ENCODE data around the gene PARD3B.

The PARD3B gene

DNA sequence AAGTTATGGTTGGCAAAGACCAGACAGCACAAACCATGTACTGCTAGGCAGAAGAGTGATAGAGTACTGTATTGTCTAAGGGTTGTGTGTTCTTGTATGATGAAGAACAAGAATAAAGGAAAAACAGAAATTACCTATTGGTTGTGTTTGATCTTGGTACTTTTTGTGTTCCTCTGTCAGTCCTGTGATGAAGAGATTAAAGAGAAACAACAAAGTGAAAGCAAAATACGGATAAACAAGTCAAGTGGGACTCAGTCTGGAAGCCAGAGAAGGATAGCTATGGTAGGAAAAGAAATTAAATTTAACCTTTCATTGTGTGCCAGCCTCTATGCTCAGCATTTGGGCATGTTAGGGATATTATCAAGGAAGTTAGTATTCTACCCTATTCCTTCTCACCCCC is 413.1 kb downstream of the PARD3B start:
- DNase-seq (ENCODE audit: low read depth) = no peak

DNA sequence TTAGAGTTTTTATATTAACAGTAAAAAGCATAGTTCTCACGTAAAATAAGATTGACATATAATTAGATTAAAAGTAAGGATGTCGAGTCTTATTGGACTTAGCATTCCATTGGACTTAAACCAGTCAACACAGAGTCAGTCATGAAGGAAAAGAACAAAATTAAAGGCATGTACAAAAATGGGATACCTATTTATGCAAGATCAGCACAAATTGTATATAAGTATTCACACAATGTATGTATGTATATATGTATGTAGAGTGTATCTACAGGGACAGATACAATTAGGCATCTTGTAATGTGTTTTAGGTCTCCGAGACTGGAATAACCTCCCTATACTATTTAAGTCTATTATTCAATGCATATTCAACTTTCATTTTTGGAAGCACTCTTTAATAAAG is 419.1 kb downstream of the PARD3B start:
- no peak for DNase-seq (ENCODE audit: low read depth)

DNA sequence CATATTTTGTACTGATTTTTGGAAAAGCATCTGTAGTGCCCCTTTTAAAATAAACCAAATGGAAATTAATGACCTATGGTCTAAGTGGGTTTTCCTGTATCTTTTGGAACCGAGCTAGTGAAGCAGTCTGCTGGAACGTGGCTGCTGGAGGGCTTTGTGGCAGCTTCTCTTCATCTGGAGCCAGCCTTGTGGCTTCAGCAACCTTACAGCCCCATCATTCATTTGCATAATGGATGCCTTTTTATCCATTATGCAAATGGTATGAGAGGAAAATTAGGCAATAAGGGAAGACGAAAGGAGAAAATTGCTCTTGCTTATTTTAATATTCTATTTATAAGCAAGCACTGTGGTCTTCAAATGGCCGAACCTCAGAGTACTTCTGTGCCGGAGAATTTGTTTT is 421.0 kb downstream of the PARD3B start:
- no peak for DNase-seq (ENCODE audit: low read depth)

DNA sequence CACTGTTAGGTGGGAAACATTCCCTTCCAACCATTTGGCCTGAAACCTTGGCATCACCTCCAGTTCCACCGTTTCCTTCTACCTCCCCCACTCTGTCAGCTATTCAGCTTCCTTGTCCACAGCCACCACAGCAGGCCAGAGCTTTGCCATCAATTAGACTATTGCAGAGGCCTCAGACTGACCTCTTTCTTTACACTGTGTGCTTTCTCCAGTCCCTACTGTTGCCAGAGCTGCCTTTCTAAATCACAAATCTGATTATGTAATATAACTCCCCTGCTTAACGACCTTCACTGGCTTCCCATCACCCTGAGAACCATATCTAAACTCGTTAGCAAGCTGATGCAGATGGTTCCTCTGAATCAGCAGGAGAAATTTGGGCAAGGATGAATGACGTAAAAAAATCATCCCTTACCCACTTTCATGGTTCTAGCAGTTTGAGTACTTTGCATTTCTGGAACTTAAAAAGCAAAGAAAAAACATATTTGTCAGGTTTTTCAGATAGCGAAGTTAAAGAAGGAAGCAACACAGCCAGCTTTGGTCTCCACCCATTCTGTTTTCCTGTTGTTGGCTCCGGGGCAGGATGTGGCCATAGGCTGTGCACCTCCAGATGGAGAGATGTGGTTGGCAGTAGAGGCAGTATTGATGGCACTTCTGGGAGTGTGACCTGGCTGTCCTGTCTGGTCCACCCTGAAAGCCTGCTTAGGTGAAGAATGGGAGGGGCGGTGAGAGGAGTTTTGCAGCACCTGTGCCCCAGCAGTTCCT is 422.1 kb downstream of the PARD3B start:
- no peak for DNase-seq (ENCODE audit: low read depth)

DNA sequence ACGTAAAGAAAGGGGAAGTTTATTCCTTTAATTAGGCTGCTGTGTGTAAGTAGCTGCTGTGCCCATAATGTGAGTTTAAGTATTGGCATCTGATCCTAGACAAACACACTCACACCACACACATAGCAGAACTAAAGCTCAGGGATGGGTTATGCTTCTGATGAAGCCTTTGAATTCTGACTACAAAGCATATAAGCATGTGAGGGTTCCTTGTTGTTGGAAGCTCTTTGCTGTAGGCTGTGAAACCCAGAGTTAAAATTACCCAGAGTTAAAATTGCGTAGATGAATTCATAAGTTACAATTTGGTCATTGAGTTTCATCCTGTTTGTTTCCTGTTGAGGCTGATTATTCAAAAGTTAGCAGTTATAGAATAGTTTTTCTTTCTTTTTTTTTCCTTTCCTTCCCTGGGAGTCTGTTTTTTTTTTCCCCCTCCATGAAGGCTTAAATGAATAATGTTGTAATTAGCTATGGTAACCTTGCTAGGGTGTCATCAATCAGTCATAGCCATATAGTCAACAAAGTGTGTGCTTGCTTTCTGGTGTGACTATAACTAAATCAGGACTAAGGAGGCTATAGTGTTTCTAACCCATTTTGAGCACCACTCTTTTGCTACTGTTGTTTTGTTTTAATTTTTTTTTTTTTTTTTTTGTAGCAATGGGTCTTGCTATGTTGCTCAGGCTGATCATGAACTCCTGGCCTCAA is 426.1 kb downstream of the PARD3B start:
- no peak for DNase-seq (ENCODE audit: low read depth)

DNA sequence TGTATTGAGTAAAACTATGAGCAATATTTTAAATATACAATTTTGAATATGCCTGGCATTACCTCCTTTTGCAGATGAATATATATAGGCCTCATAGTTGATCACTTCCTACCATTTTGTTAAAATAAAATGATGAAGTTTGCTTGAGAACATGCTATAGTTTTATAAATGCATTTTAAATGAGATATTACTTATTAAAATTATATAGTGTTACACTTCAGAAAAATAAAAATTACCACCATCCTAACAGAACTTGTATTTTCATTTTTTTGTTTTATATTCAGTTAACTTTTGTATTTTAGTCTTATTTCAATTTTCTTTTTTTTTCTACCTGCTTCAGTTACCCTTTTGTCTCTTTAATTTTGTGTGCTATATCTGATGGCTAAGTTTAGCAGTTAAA is 426.9 kb downstream of the PARD3B start:
- no peak for DNase-seq (ENCODE audit: low read depth)

DNA sequence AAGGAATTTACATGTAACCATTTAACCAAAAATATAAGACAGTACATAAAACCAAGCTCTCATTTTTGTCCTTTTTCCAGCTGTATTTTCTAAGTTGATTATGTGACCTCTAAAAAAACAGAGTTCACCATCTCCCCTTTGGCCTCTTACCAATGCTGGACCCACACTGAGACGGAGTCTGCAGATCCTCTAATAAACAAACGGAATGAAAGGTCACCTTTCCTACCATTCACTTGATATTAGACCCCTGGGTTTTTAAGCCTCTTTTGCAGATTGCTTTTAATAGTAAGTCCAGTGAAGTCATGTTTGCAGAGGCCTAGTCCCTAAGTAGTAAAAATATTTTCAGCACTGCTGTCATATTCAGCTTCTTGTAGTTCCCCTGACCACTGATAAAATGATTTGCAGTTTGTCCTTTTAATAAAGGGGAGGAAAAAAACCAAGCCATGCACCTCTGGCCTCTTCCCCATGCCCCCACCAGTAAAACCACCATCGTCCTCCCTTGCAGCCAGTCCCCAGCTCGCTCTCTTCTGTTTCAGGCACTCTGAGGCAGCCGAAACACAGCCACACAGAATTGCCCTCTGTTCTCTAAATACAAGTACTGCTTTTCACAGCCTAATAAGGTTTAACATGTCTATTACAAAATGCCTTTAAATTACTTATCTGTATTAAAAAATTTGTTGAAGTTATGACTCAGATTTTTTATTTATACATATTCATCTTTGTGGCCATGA is 427.5 kb downstream of the PARD3B start:
- no peak for DNase-seq (ENCODE audit: low read depth)

DNA sequence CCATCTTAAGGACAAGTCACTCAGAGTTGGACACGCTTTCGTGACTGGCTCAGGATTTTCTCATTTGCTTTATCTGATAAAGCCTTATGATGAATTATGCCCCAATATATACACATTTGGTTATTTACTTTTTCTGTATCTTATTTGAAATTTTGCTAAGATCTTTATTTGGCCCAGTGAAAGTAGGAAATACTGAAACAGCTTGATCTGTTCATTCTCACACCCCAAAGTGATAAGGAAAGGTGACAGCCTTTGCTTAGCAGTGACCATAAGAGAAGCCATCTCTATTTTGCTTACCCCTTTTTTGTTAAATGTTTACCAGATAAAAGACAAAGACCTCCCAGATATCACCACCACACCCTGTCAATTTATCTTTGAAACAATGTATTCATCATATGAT is 428.3 kb downstream of the PARD3B start:
- no peak for DNase-seq (ENCODE audit: low read depth)

DNA sequence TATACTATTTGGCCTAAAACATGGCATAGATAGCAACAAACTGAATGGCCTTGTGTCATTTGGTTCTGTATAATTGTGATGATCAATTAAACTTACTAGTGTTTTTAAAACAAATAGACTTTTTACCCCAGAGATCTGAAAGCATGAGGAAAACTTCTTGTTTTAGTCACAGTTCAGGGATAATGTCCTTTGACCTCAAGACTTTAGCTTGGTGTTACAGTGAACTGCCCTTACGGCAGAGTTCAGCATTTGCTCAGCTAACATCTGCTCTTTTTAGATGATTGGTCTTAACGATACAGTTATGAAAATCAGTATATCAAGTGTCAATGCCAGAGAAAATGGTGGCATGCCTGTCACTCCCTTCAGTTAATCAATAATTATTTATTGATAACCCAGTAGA is 429.2 kb downstream of the PARD3B start:
- no peak for DNase-seq (ENCODE audit: low read depth)

DNA sequence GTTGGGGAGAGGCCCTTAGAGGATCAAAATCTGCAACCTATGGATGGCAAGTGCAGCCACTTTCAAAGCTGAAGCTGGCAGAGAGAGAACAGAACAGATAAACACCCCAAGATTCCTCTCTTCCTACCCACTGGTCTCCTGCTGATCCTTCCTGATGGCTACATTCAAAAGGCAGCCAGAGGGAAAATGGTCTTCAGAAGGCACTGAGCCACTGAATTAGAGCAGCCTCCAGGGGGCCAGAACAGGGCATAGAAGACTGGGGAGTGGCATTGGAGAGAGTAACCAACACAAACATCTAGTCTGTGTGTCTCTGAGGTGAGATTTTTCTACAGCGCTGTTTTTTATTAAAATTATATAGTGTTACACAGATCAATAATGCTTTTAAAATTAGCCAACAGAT is 432.6 kb downstream of the PARD3B start:
- no peak for DNase-seq (ENCODE audit: low read depth)

DNA sequence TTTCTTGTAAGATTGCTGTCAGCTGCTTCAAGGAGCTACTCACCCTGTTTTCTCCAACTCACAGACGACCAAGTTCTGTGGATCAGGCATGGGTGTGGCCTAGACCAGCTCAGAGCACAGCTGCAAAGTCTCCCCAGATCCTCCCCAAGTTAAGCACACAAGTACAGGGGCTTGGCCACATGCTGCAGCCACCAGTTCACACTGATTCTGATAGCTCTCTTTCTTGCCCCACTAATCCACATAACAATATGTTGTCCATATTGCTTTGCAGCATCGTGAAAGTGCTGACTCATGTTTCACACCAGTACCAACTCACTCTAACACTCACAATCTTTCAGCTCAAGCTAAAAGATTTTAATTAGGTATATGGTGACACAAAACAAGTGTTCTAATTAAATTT is 437.0 kb downstream of the PARD3B start:
- DNase-seq (ENCODE audit: low read depth) = peak; percentile 17

DNA sequence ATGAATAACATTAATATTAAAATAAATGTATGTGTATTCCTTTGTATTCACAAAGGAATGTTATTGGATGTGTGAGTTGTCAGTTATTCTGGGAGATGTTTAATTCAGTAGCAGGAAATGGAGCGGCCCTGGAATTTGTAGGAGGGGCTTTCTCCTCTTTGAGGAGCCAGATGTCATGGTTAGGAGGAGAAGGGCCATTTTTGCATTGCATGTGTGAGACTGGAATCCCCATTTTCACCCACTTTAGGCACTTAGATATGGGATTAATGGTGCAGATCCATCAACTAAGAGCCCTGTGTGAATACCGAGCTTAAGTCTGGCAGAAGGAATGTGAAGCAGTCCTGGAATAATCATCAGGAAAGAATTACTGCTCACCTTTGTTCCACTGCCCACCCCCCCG is 439.2 kb downstream of the PARD3B start:
- DNase-seq (ENCODE audit: low read depth) = peak; percentile 3

DNA sequence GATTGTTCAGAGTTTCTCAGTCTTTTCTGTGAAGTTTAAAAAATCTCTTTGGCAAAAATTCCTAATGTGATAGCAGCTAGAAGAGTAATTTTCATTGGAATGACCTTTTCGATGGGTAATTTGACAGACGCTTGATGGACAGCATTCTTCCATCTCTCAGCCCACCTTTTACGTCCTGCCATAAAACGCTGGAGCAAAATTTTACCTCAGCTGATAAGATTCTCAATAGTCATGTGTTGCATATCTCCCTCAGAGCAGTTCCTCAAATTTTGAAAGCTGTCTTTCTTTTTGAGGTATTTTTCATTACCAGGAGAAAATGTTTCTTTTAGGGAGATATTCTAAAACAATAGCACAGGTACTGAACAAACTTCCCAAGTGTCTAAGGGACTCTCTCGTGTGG is 441.4 kb downstream of the PARD3B start:
- DNase-seq (ENCODE audit: low read depth) = no peak

DNA sequence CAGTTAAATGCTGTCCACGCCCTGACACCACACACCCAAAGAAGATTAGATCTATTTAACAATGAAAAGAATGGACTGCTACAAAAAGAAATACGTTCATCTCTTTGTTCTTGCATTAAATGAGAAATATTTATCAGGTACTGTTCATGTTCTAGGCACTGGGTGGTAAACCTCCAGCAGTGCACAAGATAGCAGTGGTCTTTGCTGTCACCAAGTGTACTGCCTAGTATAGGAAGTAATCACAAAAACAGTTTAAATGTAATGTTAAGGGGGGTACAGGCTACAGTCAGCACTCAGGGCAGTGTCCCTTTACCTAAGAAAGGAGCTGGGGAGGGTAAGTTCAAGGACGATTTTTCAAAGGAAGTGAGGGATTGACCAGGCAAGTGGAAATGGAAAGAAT is 443.6 kb downstream of the PARD3B start:
- DNase-seq (ENCODE audit: low read depth) = no peak

DNA sequence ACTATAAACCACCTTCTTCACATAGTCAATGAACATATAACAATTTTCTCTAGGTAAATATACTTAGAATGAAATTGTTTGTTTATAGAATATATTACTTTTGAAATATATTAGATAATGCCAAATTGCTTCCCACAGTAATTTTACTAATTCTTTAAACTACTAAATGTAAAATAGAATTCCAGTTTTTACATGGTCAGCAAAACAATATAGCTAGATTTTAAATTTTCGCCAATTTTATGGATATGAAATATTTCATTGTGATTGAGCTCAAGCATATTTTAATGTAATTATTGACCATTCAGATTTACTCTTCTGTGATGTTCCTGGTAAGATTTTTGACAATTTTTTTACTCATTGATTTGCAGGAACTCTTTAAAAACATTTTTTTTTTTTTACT is 444.6 kb downstream of the PARD3B start:
- no peak for DNase-seq (ENCODE audit: low read depth)

DNA sequence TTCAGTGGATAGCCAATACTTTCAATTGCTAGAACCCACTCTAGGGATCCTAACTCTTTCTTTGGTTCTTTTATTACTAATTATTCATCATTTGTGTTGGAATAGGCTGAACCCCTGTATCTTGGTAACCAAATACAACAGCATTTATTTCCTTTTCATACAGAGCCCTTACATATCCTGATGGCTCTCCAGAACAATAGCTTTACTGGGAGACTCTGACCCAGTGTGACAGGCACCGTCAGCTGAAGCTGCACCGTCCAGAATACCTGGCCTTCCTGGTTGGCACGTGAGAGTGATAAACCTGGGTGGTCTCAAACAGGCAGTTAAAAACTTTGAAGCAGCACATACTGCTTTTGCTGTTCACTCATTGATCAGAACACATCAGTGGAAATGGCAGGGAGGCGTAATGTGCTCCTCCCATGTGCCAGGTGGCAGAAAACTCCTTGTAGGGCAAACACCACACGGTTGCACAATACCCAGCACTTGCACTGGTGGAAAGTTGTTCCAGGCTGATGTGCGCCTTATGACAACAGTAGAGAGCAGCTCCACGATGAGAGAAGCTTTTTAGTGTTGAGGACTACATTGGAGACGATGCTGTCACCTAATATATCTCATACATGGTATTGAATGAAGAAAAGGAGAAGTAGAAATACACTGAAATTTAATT is 456.2 kb downstream of the PARD3B start:
- DNase-seq (ENCODE audit: low read depth) = no peak

DNA sequence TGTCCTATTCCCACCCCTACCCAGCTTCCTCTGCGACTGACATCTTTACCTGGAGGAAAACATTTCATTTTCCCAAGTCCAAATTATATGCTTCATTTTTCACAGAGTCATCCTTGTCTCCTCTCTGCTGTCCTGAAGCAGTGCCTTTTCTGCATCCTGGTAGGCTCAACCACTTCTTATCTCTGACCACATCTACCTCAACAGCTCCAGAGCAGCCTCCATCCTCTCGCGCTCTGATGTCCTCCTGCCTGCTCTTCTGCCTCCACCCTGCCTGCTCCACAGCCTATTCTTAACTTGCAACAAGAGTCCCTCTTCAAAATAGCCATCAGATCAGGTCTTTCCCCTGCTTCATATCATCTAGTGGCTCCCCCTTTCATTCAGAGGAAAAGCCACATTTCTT is 457.1 kb downstream of the PARD3B start:
- no peak for DNase-seq (ENCODE audit: low read depth)

DNA sequence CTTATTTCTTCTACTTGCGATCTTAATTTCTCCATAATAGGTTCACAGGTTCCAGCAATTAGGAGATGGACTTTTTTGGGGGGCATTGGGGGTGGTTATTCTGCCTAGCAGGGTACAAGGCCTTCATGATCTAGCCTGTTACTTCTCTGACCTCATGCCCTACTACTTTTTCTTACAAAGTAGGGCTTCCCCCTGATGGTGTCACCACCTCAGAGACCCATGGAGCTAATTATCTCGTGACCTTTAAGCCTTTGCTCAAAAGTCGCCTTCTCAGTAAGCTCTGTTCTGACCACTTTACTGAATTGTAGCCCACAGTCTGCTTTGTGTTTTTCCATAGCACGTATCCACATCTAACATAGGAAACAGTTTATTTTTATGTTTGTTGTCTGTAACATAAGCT is 458.0 kb downstream of the PARD3B start:
- DNase-seq (ENCODE audit: low read depth) = no peak

DNA sequence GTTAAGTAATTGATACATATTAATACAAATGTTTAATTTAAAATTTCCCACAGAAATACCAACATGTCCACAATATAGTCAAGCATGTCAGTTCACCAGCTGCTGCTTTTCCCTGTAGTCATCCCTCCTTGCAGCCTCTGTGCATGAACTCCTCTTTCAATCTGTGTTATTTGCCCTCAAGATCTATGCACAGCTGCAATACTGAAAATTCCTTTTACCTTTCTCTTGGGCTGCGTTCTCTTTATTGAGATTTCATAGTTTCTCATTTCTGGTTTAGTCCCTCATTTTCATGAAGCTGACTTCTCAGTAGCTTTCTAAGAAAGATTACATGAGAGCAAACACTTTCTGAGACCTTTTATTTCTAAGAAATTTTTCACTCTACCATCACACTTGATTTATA is 464.9 kb downstream of the PARD3B start:
- no peak for DNase-seq (ENCODE audit: low read depth)

DNA sequence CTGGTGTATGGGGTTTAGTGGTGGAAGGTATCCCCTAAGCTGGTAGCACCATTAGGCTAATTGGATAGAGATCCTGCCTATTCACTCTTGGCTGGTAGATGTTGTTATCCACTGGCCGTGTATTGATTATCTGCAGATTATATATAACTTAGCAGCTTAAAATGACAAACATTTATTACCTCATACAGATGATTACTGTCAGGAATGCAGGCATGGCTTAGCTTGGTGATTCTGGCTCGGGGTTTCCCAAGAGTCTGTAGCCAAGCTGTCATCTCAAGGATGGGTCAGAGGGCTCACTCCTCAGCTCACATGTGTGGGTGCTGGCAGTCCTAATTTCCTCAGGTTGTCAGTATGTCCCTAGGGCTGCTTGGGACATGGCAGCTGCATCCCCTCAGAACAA is 465.8 kb downstream of the PARD3B start:
- DNase-seq (ENCODE audit: low read depth) = peak; percentile 3

DNA sequence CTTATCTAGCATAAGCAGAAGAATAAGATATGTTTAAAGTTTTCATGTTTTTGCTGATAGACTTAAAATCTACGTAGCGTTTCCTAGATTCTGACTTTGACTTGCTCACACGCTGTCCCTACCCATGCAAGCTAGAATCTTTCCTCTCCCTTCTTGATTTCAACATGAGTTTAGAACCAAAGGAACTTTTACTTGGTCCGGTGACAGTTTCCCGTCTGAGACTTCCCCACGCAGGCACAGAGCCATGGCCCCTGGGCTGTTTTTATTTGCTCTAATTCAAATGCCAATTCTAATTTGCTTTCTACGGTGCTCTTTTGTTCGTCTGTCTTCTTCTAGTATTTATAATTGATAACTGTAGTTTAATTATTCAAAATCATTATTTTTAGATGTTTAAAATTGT is 467.7 kb downstream of the PARD3B start:
- no peak for DNase-seq (ENCODE audit: low read depth)

DNA sequence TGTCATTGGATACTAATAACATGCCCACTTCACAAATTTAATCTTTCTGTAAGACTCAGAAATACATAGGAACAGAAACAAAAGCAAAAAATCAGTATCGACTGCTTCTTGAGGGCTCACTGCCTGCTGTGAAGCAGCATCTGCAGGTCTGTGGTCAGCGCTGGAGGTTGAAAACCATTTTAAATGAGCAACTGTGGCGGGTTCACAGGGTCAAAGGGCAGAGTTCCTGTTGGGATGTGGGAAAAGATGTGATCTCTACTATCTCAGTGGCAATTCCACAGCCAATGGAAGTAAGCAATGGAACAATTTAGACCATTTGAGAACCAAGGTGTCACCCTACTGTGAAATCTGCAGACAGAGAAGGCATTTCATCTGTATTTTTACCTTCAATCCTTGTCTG is 468.3 kb downstream of the PARD3B start:
- DNase-seq (ENCODE audit: low read depth) = no peak

DNA sequence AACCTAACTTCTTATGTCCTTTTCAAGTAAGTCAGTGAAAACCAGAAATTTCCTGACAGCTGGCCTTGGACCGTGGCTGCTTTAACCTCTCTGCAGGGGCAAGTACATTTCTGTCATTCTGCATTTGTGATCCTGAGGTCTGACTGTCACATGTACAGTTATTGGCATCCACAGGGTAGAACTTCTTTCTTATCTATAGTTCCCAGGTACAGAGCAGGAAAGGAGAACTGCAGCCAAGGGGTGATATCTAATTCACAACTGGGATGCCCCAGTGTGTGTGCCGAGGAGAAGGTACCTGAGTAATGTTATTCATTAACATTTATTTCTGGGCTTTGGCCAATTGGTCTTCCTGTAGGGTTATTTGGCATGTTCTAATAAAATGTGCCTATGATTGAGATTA is 468.9 kb downstream of the PARD3B start:
- DNase-seq (ENCODE audit: low read depth) = no peak

All from iris pigment epithelial cell (primary cell).